T-helper 9 cell (primary cell): ENCODE data around the gene ACSF3.
"Not testable (repeated sequence)": the region's sequence is repeated elsewhere in the genome, so short reads cannot be mapped to it uniquely, and the experiment has no call there.

Source experiments
- DNase-seq: peaks from one replicate; pipeline ENCODE4 v3.0.0-alpha.2; 2020

Gene ACSF3

DNA sequence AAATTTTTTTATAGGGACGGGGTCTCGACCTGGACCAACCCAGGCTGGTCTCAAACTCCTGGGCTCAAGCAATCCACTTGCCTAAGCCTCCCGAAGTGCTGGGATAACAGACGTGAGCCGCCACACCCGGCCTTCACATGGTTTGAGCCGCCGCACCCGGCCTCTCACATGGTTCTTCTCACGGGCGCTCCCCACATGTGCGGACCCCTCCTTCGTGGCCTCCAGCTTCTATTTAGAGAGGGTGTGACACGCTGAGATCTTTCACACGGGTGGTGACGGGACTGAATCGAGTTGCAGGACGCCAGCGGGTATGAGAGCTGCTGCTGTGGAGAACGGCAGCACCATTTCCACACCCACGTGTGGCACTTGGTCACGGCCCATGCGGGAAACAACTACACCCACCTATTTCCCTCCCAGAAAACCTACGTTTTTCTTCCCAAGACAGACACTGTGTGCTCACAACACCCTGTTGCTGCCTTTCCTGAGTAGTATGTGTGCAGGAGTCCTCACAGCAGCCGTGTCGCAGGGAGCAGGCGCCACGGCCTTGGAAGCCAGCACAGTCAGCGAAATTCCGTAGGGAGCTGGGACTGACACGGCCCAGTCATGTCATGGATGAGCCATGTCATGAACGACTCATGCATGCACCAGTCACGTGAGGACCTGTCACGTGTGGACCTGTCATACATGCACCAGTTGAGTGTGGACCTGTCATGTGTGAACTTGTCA, 20.1 kb upstream of the ACSF3 start:
- no peak for DNase-seq

DNA sequence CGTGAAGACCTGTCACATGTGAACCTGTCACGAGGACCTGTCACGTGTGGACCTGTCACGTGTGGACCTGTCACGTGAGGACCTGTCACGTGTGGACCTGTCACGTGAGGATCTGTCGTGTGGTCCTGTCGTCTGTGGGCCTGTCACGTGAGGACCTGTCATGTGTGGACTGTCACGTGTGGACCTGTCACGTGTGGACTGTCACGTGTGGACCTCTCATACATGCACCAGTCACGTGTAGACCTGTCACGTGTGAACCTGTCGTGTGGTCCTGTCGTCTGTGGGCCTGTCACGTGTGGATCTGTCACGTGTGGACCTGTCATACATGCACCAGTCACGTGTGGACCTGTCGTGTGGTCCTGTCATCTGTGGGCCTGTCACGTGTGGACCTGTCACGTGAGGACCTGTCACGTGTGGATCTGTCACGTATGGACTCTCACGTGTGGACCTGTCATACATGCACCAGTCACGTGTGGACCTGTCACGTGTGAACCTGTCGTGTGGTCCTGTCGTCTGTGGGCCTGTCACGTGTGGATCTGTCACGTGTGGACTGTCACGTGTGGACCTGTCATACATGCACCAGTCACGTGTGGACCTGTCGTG, 19.5 kb upstream of the ACSF3 start:
- not testable (repeated sequence) for DNase-seq

DNA sequence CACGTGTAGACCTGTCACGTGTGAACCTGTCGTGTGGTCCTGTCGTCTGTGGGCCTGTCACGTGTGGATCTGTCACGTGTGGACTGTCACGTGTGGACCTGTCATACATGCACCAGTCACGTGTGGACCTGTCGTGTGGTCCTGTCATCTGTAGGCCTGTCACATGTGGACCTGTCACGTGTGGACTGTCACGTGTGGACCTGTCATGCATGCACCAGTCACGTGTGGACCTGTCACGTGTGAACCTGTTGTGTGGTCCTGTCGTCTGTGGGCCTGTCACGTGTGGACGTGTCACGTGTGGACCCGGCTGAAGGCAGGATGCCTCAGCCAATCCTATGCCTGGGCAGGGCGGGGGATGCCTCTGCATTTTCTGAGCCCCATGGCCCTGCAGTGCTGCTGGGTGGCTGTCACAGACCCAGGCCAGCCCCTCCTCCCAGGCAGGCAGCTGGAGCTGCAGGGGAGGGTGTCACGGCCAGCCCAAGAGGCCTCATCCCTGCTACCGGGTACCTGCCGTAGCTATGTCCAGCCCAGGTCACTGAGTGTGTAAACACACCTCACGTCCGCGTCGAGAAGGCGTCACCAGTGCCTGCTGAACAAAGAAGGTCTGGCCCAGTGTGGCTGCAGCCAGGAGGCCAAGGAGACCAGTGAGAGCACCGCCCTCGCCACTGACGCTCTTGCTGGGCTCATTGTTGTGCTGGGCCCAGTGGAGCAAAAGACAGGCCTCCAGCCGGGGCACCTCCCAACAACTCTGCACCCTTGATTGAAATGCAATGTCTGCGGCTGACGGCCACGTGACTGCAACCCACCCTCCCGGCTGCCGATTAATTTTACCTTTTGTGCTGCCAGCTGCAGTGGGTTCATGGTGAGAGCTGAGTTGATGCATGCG, 18.6 kb upstream of the ACSF3 start:
- no peak for DNase-seq

DNA sequence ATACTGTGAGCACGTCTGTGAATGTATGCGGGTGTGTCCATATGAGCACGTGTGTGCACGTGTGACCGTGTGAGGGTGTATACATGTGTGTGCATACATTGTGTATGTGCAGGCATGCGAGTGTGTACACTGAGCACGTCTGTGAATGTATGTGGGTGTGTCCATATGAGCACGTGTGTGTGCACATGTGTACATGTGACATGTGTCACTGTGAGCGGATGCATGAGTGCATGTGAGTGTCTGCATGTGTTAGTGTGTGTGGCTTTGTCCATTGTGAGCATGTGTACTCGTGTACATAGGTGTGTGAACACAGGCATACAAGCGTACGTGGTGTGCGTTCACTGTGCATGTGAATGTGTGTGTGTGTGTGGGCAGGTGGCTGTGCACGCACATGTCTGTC, 17.5 kb upstream of the ACSF3 start:
- no peak for DNase-seq

DNA sequence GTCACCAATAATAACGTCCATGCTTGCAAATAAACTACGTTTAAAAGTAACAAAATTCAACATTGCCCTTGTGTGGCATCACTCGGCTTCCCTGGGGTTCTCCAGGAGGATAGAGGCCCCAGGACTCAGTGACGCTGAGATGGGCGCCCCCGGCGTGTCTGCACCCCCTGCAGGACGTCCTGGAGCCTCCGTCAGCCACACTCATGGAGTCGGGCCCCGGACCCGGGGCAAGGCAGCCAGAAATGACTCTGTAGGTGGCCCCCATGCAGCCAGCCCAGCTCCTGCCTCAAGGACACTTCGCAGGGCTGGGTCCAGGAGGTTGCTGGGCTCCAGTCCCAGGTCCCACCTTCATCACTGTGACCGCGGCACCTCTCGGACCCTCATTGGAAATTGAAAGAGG, 16.6 kb upstream of the ACSF3 start:
- DNase-seq = no peak

- DNase-seq = no peak
Measured at GRCh38 chr16:89078172-89078571, 15.5 kb upstream of the ACSF3 start.

- DNase-seq = no peak
Measured at GRCh38 chr16:89079434-89079980, 14.1 kb upstream of the ACSF3 start.

GRCh38 chr16:89080196-89080853, 13.3 kb upstream of the ACSF3 start:
- no peak for DNase-seq

DNA sequence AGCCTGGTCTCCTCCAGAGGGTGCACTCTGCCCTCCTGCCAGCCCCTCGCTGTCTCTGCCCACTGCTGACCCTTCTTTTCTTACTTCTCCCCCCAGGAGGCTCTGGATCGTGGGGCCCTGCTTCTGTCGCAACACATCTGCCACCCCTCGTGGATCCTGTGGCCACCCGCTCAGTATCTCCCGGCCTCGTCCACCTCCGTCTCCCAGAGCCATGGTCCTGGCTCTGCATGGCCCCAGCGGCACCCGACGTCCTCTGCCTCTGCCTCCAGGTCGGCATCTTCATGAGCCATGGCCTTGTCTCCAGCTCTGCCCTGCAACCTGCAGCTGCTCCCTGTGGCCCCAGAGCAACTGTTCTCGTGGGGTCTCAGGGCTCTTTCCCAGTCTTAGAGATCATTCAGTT, 12.1 kb upstream of the ACSF3 start:
- no peak for DNase-seq

DNA sequence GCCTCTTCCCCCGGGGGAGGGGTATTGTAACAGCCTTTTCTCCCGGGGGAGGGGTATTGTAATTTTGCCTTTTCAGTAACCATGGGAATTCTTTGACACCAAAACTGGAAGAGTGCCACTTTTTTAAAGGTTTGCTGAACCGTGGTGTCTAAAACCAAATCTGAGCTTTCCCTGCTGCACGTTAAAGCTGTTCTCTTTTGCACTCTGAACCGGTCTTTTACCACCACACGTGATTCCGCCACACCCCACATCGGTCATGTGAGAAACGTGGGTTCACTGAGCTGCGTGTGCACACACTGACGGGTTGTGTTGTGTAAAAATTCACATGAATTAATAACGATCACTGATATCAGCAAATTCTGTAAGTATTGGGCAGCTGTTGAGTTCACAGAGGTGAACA, 9.2 kb upstream of the ACSF3 start:
- DNase-seq = no peak

DNA sequence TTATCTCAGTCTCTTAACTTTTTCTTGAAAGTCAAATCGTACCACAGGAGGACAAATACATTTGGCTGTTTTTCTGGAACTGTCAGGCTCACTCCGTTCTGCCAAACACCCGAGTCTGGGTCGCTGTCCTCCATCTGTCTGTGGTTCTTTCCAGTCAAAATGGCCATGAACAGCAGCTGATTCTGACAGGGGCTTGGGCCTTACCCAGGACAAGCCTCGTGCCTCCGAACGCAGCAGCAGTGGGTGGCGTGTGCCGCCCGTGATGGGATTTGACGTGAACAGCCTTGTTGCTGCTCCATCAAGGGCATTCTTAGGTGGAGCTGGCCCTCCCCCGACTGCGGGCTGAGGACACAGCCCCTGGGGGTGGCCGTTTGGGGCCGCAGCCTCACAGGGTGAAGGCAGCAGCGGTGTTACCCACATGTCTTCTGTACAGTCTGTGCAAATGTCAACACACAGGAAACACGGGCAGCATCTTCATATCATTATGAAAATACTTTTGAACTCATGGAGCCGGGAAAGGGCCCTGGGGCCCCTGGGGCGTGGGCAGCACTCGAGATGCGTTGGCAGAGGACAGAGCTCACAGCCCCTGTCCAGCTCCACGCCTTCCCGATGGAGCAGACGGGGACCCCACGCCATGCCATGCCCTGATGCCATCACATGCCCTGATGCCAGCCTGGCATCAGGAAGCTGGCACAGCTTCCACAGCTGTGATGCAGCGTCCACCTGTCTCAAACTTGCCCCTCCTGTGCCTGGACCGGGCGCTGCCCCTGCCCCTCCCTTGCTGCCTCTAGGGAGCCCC, 8.6 kb upstream of the ACSF3 start:
- no peak for DNase-seq

- no peak for DNase-seq
Measured at GRCh38 chr16:89085755-89086154, 7.9 kb upstream of the ACSF3 start.

DNA sequence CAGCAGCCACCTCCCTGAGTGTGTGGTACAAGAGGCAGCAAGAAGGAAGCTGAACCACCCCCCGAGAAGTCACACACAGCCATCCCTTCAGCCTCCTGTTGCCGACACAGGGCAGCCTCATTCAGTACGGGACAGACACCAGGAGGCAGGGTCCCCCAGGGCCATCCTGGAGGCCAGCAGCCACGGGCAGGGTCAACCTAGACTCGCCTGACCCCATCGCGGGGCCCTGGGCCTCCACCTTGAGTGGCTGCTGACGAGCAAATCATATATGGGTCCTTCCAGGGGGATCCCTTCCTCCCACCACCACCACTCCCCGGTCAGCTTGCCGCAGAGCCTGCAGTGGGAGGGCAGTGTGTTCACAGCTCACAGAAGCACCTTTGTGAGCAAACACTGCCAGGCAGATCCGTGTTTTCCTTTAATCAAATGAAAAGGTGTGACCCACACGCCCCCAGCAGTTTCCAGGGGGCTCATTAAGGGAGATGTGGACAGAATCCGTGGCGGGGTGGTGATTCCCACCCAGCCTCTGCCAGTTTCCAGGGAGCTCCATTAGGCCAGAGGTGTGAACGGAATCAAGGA, 5.6 kb upstream of the ACSF3 start:
- no peak for DNase-seq

GRCh38 chr16:89089120-89089519, 4.5 kb upstream of the ACSF3 start:
- no peak for DNase-seq

DNA sequence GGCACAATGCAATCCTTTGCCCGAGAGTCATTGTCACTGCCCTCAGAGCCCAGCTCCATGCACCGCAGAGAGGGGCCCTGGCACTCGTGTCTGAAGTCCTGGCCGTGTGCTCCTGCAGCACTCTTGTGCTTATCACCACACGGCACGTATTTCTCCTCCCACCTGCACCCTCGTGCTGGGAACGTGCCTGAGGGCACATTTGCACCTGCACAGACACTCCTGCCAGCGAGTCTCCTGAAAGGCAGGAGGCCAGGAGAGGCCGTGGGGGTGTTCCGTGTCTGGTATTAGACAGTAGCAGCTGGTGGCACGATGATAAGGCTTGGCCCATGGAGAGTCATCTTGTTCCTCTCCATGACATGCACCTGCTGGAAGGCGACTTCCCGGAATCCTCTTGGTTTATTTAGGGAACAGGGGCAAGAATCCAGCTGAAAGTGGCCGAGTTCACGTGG, 3.4 kb upstream of the ACSF3 start:
- DNase-seq = no peak

GRCh38 chr16:89090669-89091426, 2.8 kb upstream of the ACSF3 start:
- no peak for DNase-seq

- no peak for DNase-seq
Measured at GRCh38 chr16:89092013-89092412, 1.6 kb upstream of the ACSF3 start.

GRCh38 chr16:89093252-89093601, 425 bp upstream of the ACSF3 start:
- not testable (repeated sequence) for DNase-seq

DNA sequence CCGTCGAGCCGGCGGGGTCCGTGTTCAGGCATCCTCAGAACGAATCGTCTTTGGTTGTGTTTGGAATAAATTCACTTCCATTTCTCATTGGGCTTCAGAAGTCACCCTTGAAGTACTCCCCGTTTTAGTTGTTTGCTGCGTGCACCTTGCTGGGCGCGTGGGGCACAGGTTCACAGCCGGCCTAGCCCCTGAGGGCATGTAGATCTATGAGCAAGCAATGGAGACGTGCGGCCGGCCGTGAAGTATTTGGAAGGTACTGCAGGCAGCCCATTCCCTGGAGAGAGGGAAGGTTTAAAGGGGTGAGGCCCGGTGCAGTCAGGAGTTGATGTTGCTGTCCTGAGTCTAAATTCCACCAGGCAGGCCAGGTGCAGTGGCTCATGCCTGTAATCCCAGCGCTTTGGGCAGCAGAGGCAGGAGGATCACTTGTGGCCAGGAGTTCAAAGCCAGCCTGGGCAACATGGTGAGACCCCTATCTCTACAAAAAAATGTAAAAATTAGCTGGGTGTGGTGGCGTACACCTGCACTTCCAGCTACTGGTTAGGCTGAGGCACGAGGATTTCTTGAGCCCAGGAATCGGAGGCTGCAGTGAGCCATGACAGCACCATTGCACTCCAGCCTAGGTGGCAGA, 714 bp downstream of the ACSF3 start:
- DNase-seq = no peak

GRCh38 chr16:89094880-89095258, 1.2 kb downstream of the ACSF3 start:
- DNase-seq = no peak
